Esophagus (tissue), 2 donors: ENCODE data around the gene DNAJC11. TPM values are rescaled to one million over a fixed set of nuclear protein-coding genes. Genes with fewer than 3 reads are reported as not detected.
"Not testable (repeated sequence)": the region's sequence is repeated elsewhere in the genome, so short reads cannot be mapped to it uniquely, and the experiment has no call there.

ENCODE experiments used
- H3K27ac ChIP-seq, 2 donors: one replicate each; pipeline ENCODE4 v1.5.1; 2013; ENCODE audit warnings: low read depth in 2 of 2, mild to moderate bottlenecking in 2 of 2, inconsistent platforms in 1 of 2, low read length in 1 of 2, moderate library complexity in 1 of 2
- H3K27me3 ChIP-seq, 2 donors: one replicate each; pipeline ENCODE4 v1.6.1; 2013; ENCODE audit warnings: low read length in 2 of 2, control low read depth in 1 of 2, mild to moderate bottlenecking in 1 of 2; ENCODE audit not compliant: insufficient read depth in 2 of 2, control insufficient read depth in 1 of 2
- H3K36me3 ChIP-seq, 2 donors: one replicate each; pipeline ENCODE4 v1.6.1; 2013; ENCODE audit warnings: low read length in 1 of 2; ENCODE audit not compliant: control insufficient read depth in 2 of 2, insufficient read depth in 2 of 2
- H3K4me1 ChIP-seq, 2 donors: one replicate each; pipeline ENCODE4 v1.6.1; 2013; ENCODE audit warnings: low read length in 1 of 2; ENCODE audit not compliant: control insufficient read depth in 2 of 2, insufficient read depth in 2 of 2
- H3K4me3 ChIP-seq, 2 donors: one replicate each; pipeline ENCODE4 v1.5.1; 2013; ENCODE audit warnings: low read length in 2 of 2, mild to moderate bottlenecking in 2 of 2, low read depth in 1 of 2, moderate library complexity in 1 of 2
- H3K9me3 ChIP-seq, 2 donors: one replicate each; pipeline ENCODE4 v1.6.1; 2013; ENCODE audit warnings: mild to moderate bottlenecking in 2 of 2, low read depth in 1 of 2, low read length in 1 of 2, moderate library complexity in 1 of 2; ENCODE audit not compliant: control insufficient read depth in 2 of 2, insufficient read depth in 1 of 2
- WGBS, 2 donors: extraction: QIAGEN DNeasy Blood & Tissue Kit; methylation state at CpG; one replicate each; pipeline ENCODE4 v1.1.7; 2013; 5-methylcytosine and 5-hydroxymethylcytosine counted together
- polyA plus RNA-seq, 2 donors: library from polyadenylated mRNA; stranded (reverse); fragments of 200-250 nt; gene quantifications; one replicate each; pipeline ENCODE4 v1.2.3, GENCODE V29; 2013
- donor health status: healthy with polysubstance abuse.
- donor health status: Bipolar disorder and iron deficiency.

DNAJC11 gene
- polyA plus RNA-seq, 2 donors = 21.9 to 23.0 TPM

- H3K36me3 ChIP-seq = peaks cover 0 to 5% of the 10 kb centered on the region in 2 donors
- 18 to 32% methylated on average over 19 of the region's 19 CpGs for whole genome bisulfite sequencing, 2 donors
- peak overlapping the region in 1 of 2 donors; percentile 98 for H3K4me3 ChIP-seq
- no peaks in the 10 kb centered on the region for H3K27me3 ChIP-seq
- H3K27ac ChIP-seq = peak overlapping the region; percentile 97 to 99
- peaks cover 2 to 7% of the 10 kb centered on the region in 2 donors for H3K4me1 ChIP-seq
- no peaks in the 10 kb centered on the region for H3K9me3 ChIP-seq
Measured at GRCh38 chr1:6603915-6604558, 97.6 kb downstream of the DNAJC11 start.

GRCh38 chr1:6603238-6603914, 98.2 kb downstream of the DNAJC11 start:
- peaks cover 0 to 9% of the 10 kb centered on the region in 2 donors for H3K36me3 ChIP-seq
- H3K27me3 ChIP-seq = no peaks in the 10 kb centered on the region
- peak overlapping the region; percentile 61 to 98 for H3K4me3 ChIP-seq
- peaks cover 4 to 10% of the 10 kb centered on the region in 2 donors for H3K4me1 ChIP-seq
- no peaks in the 10 kb centered on the region for H3K9me3 ChIP-seq
- H3K27ac ChIP-seq = peak overlapping the region; percentile 97 to 99
- WGBS, 2 donors = 1 to 2% methylated on average over 36 of the region's 36 CpGs

GRCh38 chr1:6602669-6603237, 98.9 kb downstream of the DNAJC11 start, which contains the start of gene KLHL21:
Gene KLHL21 (minus strand): TSS chr1:6602869. CDS start chr1:6602817, 52 bp downstream.
- WGBS, 2 donors = 0% methylated on average over 55 to 84 of the region's 84 CpGs
- Histone ChIP-seq H3K27ac (peak within 1 kb of the TSS; percentile 97 to 99), H3K4me3 (peak within 1 kb of the TSS; percentile 98), H3K36me3 (peaks cover 1 to 12% of the 10 kb centered on the region in 2 donors), H3K9me3 (no peaks in the 10 kb centered on the region), H3K4me1 (peaks cover 6 to 13% of the 10 kb centered on the region in 2 donors), H3K27me3 (no peaks in the 10 kb centered on the region)

- H3K4me3 ChIP-seq = peak overlapping the region; percentile 98
- peak overlapping the region; percentile 97 to 99 for H3K27ac ChIP-seq
- H3K27me3 ChIP-seq = no peaks in the 10 kb centered on the region
- 0% methylated on average over 85 to 103 of the region's 103 CpGs for WGBS, 2 donors
- H3K36me3 ChIP-seq = peaks cover 6 to 19% of the 10 kb centered on the region in 2 donors
- peaks cover 9 to 19% of the 10 kb centered on the region in 2 donors for H3K4me1 ChIP-seq
- H3K9me3 ChIP-seq = no peaks in the 10 kb centered on the region
Measured at GRCh38 chr1:6601923-6602668, 99.5 kb downstream of the DNAJC11 start.

GRCh38 chr1:6601049-6601922, 100.3 kb downstream of the DNAJC11 start:
- Histone ChIP-seq H3K4me3 (peak overlapping the region; percentile 98), H3K36me3 (peaks cover 6 to 26% of the 10 kb centered on the region in 2 donors), H3K27me3 (no peaks in the 10 kb centered on the region), H3K9me3 (no peaks in the 10 kb centered on the region), H3K27ac (peak overlapping the region; percentile 97 to 99), H3K4me1 (peaks cover 12 to 24% of the 10 kb centered on the region in 2 donors)
- WGBS, 2 donors = 0% methylated on average over 40 of the region's 40 CpGs

- peaks cover 9 to 33% of the 10 kb centered on the region in 2 donors for H3K36me3 ChIP-seq
- H3K27ac ChIP-seq = peak overlapping the region; percentile 97 to 99
- H3K9me3 ChIP-seq = no peaks in the 10 kb centered on the region
- H3K4me3 ChIP-seq = peak overlapping the region; percentile 98
- no peaks in the 10 kb centered on the region for H3K27me3 ChIP-seq
- WGBS, 2 donors = 11% methylated on average over 10 of the region's 10 CpGs
- H3K4me1 ChIP-seq = peaks cover 12 to 25% of the 10 kb centered on the region in 2 donors
Measured at GRCh38 chr1:6600410-6601048, 101.1 kb downstream of the DNAJC11 start.

GRCh38 chr1:6599991-6600390, 101.6 kb downstream of the DNAJC11 start:
- Histone ChIP-seq H3K36me3 (peaks cover 12 to 37% of the 10 kb centered on the region in 2 donors), H3K4me1 (peaks cover 12 to 28% of the 10 kb centered on the region in 2 donors), H3K4me3 (peak overlapping the region; percentile 98), H3K27ac (peak overlapping the region; percentile 97 to 99)
- not testable (repeated sequence) for H3K9me3 ChIP-seq, H3K27me3 ChIP-seq
- 30 to 36% methylated on average over 8 of the region's 8 CpGs for WGBS, 2 donors

GRCh38 chr1:6599141-6599975, 102.3 kb downstream of the DNAJC11 start:
- no peaks in the 10 kb centered on the region for H3K9me3 ChIP-seq
- no peaks in the 10 kb centered on the region for H3K27me3 ChIP-seq
- peak overlapping the region; percentile 97 for H3K27ac ChIP-seq
- peaks cover 12 to 39% of the 10 kb centered on the region in 2 donors for H3K36me3 ChIP-seq
- peaks cover 12 to 28% of the 10 kb centered on the region in 2 donors for H3K4me1 ChIP-seq
- WGBS, 2 donors = 39 to 50% methylated on average over 31 of the region's 31 CpGs
- peak overlapping the region; percentile 46 to 98 for H3K4me3 ChIP-seq
